Measurements from ENCODE around the gene PCDHA9.
A peak's percentile ranks its signal among the peaks of the same experiment; 100 is the strongest.

DNA sequence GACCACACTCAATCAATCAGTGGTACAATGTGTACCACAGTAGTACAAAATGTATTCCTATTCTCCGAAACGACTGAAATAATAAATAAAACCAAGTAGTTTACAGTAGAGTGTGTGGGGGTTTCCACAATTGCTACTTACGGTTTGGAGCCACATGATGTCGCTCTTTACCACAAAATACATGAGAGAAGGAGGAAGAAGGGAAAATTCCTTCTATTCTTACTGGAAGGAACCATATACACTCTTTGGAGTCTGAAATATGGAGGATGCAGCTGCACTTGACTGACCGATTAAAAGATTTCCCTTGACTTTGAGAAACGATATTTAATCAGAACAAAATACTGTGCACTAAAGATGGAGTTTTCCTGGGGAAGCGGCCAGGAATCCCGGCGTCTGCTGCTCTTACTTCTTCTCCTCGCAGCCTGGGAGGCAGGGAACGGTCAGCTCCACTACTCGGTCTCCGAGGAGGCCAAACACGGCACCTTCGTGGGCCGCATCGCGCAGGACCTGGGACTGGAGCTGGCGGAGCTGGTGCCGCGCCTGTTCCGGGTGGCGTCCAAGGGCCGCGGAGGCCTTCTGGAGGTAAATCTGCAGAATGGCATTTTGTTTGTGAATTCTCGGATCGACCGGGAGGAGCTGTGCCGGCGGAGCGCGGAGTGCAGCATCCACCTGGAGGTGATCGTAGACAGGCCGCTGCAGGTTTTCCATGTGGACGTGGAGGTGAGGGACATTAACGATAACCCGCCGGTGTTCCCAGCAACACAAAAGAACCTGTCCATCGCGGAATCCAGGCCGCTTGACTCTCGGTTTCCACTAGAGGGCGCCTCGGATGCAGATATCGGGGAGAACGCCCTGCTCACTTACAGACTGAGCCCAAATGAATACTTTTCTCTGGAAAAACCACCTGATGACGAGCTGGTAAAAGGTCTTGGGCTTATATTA is 41.1 kb upstream of the PCDHA9 start, which contains the start of gene PCDHA4:
- TF ChIP-seq EZH2 (IDR thresholded peaks at IDR 0.05; ENCODE audit: borderline replicate concordance, low read depth, low read length, severe bottlenecking) = no peak
- TF ChIP-seq, protein P1, sequence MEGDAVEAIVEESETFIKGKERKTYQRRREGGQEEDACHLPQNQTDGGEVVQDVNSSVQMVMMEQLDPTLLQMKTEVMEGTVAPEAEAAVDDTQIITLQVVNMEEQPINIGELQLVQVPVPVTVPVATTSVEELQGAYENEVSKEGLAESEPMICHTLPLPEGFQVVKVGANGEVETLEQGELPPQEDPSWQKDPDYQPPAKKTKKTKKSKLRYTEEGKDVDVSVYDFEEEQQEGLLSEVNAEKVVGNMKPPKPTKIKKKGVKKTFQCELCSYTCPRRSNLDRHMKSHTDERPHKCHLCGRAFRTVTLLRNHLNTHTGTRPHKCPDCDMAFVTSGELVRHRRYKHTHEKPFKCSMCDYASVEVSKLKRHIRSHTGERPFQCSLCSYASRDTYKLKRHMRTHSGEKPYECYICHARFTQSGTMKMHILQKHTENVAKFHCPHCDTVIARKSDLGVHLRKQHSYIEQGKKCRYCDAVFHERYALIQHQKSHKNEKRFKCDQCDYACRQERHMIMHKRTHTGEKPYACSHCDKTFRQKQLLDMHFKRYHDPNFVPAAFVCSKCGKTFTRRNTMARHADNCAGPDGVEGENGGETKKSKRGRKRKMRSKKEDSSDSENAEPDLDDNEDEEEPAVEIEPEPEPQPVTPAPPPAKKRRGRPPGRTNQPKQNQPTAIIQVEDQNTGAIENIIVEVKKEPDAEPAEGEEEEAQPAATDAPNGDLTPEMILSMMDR (IDR thresholded peaks at IDR 0.05; ENCODE audit: borderline replicate concordance, extremely low read depth, low read length, poor library complexity, severe bottlenecking) = peak; percentile 57
